NCI-H69 (cell line): ENCODE data around the gene KBTBD12.
"Not testable (repeated sequence)": the region's sequence is repeated elsewhere in the genome, so short reads cannot be mapped to it uniquely, and the experiment has no call there.

ENCODE experiments used
- DNase-seq: peaks from one replicate; lab custom pipeline; 2025; lab: John Stamatoyannopoulos, UW

KBTBD12 gene, protein sequence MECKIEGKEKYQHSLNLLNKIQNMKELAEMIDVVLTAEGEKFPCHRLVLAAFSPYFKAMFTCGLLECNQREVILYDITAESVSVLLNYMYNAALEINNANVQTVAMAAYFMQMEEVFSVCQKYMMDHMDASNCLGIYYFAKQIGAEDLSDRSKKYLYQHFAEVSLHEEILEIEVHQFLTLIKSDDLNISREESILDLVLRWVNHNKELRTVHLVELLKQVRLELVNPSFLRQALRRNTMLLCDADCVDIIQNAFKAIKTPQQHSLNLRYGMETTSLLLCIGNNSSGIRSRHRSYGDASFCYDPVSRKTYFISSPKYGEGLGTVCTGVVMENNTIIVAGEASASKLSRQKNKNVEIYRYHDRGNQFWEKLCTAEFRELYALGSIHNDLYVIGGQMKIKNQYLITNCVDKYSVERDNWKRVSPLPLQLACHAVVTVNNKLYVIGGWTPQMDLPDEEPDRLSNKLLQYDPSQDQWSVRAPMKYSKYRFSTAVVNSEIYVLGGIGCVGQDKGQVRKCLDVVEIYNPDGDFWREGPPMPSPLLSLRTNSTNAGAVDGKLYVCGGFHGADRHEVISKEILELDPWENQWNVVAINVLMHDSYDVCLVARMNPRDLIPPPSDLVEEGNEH

GRCh38 chr3:127915115-127915936 lies at the start of gene KBTBD12:
Gene KBTBD12 (plus strand): TSS chr3:127915232. CDS start chr3:127923062, 7,830 bp downstream.
- DNase-seq, result no peak

- DNase-seq, result peak; percentile 8
Observed at GRCh38 chr3:127865941-127866340, 49.1 kb upstream of the KBTBD12 start.

GRCh38 chr3:127867412-127867811 lies 47.6 kb upstream of the KBTBD12 start:
- DNase-seq, result no peak

GRCh38 chr3:127867986-127868385 lies 47.0 kb upstream of the KBTBD12 start:
- DNase-seq, result no peak

GRCh38 chr3:127870156-127870555 lies 44.9 kb upstream of the KBTBD12 start:
- DNase-seq, result no peak

DNA sequence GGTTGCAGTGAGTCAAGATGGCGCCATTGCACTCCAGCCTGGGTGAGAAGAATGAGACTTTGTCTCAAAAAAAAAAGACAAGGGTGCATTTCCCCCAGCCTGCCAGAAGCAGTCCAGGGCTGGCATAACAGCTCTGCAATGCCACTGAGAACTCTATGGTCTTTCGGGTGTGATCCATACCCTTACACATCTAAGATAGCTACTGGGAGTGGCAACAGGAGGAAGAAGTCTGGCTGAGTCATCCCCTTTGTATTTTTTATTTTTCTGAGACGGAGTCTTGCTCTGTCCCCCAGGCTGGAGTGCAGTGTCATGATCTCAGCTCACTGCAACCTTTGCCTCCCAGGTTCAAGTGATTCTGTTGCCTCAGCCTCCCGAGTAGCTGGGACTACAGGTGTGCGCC lies 40.9 kb upstream of the KBTBD12 start:
- not testable (repeated sequence) for DNase-seq

GRCh38 chr3:127881586-127881985 lies 33.4 kb upstream of the KBTBD12 start:
- no peak for DNase-seq

GRCh38 chr3:127884041-127884440 lies 31.0 kb upstream of the KBTBD12 start:
- DNase-seq, result no peak

DNA sequence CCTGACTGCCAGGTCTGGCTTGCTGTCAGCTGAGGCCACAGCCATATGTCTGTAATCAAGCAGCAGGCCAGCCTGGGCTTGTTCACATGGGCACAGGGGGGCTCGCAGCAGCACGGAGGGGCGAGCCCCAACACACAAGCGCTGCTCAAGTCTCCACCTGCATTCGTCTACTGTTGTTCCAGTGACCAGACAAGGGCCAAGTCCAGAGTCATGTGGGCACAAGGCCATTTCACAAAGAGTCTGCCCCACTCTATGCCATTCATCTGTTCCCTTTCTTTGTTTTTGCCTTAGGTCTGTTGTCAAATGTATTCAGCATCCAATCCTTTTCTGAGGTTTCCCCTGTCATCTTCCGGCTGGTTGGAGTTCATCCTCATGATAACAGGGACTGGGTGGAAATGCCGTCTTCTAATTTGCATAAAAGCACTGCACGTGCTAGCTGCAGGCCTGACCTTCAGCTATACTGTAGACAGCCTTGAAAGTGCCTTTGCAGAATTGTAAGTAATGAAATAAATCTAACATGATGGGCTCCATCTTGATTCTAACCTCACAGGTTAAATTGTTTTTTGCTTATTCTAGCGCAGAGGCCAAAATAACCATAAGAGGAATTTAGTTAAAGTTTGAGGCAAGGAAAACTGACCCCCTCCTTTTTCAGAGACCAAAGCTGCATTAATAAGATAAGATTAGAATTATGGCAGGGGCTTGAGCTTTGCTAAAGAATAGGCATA lies 28.6 kb upstream of the KBTBD12 start:
- peak; percentile 91 for DNase-seq

- no peak for DNase-seq
Observed at GRCh38 chr3:127886956-127887231, 28.1 kb upstream of the KBTBD12 start.

DNA sequence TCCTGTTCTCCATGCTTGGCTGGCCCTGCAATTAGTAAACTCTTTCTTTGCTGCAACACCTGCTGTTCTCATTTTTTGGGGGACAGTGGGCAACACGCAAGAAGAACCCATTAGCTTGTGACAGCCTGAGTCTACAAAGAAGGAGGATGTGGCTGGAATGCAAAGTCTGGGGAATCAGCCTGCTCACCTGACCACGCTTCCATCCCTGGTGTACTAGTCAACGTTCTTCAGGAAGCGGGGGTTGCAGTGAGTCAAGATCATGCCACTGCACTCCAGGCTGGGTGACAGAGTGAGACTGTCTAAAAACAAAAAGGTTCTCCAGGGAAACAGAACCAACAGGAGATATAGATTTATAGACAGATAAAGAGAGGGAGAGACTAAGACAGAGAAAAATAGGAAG lies 27.7 kb upstream of the KBTBD12 start:
- DNase-seq, result no peak

GRCh38 chr3:127888156-127888555 lies 26.9 kb upstream of the KBTBD12 start:
- no peak for DNase-seq

GRCh38 chr3:127888564-127889107 lies 26.4 kb upstream of the KBTBD12 start:
- DNase-seq, result no peak

GRCh38 chr3:127889461-127889863 lies 25.6 kb upstream of the KBTBD12 start:
- no peak for DNase-seq

DNA sequence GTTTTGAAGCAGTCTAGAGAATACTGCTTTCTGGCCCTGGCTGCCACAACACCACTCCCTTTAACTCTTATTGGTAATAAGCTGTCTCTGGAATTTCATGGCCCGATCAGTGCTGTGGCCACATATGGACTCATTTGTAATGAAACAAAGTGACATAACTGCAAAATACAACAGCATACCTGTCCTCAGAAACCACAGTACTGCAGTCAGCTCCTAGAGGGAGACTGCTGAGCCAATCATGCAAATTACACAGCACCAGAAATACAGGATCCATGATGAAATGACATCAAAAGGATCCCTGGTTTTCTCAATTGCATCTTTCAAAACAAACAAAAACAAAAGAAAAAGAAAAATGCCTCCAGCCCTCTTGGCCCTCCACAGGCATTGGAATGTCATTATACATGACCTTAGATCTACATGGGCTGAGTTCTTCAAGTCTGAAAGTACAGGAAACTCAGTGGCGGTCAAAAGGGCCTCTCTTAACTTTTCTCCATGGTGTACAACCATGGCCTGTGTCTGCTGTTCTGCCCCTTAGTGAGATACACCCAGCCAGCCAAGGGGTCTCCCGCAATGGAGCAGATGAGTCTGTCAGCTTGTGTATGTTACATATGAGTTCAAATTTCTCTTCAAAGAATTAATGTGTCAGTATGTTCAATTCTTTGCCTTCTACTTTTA lies 24.9 kb upstream of the KBTBD12 start:
- no peak for DNase-seq

GRCh38 chr3:127890651-127891290 lies 24.3 kb upstream of the KBTBD12 start:
- DNase-seq, result peak; percentile 11

DNA sequence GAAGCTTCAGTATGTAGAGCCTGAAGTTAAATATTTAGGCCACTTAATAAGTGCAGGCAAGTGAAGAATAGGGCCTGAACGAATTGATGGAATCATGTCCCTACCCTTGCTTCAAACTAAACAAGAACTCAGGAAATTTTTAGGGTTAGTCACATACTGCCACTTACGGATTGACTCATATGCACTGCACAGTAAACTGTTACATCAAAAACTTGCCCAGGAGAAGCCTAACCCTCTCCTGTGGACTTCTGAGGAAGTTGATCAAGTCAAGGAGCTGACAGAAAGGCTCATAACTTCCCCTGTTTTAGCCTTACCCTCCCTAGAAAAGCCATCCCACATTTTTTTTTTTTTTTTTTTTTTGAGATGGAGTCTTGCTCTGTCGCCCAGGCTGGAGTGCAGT lies 20.6 kb upstream of the KBTBD12 start:
- no peak for DNase-seq

- DNase-seq, result no peak
Observed at GRCh38 chr3:127899200-127899599, 15.8 kb upstream of the KBTBD12 start.

GRCh38 chr3:127899766-127900165 lies 15.3 kb upstream of the KBTBD12 start:
- DNase-seq, result no peak

DNA sequence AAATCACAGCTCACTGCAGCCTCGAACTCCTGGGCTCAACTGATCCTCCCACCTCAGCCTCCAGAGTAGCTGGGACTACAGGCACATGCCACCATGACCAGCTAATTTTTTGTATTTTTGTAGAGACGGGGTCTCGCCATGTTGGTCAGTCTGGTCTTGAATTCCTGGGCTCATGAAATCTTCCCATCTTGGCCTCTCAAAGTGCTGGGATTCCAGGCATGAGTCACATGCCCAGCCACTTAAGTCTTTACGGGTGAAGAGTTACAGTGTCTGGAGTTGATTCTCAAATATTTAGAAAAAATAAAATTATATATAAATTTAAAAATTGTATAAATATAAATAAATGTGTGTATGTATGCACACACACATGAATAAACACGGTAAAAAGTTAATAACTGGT lies 14.5 kb upstream of the KBTBD12 start:
- DNase-seq, result no peak

GRCh38 chr3:127902486-127902885 lies 12.5 kb upstream of the KBTBD12 start:
- DNase-seq, result no peak
